Osteoblast (primary cell): ENCODE measurements around the gene ILF3. TPM values are rescaled to one million over a fixed set of nuclear protein-coding genes. Genes with fewer than 3 reads are reported as not detected.

Source experiments
- DNase-seq: peaks from one replicate; pipeline ENCODE4 v3.0.0; 2011; ENCODE audit warnings: low spot score, mixed read lengths; ENCODE audit not compliant: insufficient read length; ENCODE audit errors: missing footprints
- H2AFZ ChIP-seq: 2 replicates; pipeline ENCODE4 v1.6.0; 2011; ENCODE audit warnings: mild to moderate bottlenecking, low read length
- H3K27ac ChIP-seq: 2 replicates; pipeline ENCODE4 v1.5.1; 2011; ENCODE audit warnings: mild to moderate bottlenecking, low read depth, low read length, moderate library complexity
- H3K27me3 ChIP-seq: 2 replicates; pipeline ENCODE4 v1.6.0; 2012; ENCODE audit warnings: mild to moderate bottlenecking, control low read depth, inconsistent platforms, low read length, moderate library complexity; ENCODE audit not compliant: insufficient read depth
- H3K36me3 ChIP-seq: 2 replicates; pipeline ENCODE4 v1.5.1; 2011; ENCODE audit warnings: mild to moderate bottlenecking, low read length, control low read depth, moderate library complexity; ENCODE audit not compliant: insufficient read depth
- H3K4me1 ChIP-seq: 2 replicates; pipeline ENCODE4 v1.5.1; 2011; ENCODE audit warnings: mild to moderate bottlenecking, low read length, control low read depth, moderate library complexity; ENCODE audit not compliant: insufficient read depth
- H3K4me2 ChIP-seq: 2 replicates; pipeline ENCODE4 v1.6.0; 2011; ENCODE audit warnings: mild to moderate bottlenecking, low read length; ENCODE audit not compliant: insufficient read depth
- H3K4me3 ChIP-seq: fragments of 200-600 bp; sonication (generic); 3 replicates; pipeline ENCODE4 v1.5.1; 2012; ENCODE audit warnings: mild to moderate bottlenecking, low read length, inconsistent platforms; ENCODE audit not compliant: insufficient read depth
- H3K79me2 ChIP-seq: 2 replicates; pipeline ENCODE4 v1.6.0; 2012; ENCODE audit warnings: mild to moderate bottlenecking, low read length, control low read depth, inconsistent platforms; ENCODE audit not compliant: insufficient read depth
- H3K9me3 ChIP-seq: 2 replicates; pipeline ENCODE4 v1.5.1; 2011; ENCODE audit warnings: low read depth, low read length, control low read depth
- H4K20me1 ChIP-seq: 2 replicates; pipeline ENCODE4 v1.6.0; 2012; ENCODE audit warnings: mild to moderate bottlenecking, low read length, control low read depth; ENCODE audit not compliant: insufficient read depth
- total RNA-seq: library from RNA; depleted of rRNA; stranded (reverse); fragments of >200 nt; gene quantifications from 2 replicates; pipeline ENCODE4 v1.2.3, GENCODE V29; 2012
- TF ChIP-seq, protein P1 (sequence below): IDR thresholded peaks from 2 replicates; pipeline ENCODE4 v1.5.1; 2011; ENCODE audit warnings: mild to moderate bottlenecking, low read depth, low read length, moderate library complexity; ENCODE audit errors: extremely low read depth

Gene ILF3
- total RNA-seq, 1 donor: 107 TPM

DNA sequence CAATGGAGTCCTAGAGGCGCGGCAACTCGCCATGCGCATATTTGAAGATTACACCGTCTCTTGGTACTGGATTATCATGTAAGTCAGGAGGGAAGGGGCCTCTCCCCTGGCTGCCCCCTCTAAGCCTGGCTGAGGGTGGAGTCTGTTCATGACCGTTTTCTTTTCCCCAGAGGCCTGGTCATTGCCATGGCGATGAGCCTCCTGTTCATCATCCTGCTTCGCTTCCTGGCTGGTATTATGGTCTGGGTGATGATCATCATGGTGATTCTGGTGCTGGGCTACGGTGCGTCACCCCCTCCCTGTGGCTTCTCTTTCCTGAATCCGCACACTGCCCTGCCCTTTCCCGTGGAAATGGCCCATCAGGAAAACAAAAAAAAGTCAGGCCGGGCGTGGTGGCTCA is 22.3 kb upstream of the ILF3 start:
- Histone ChIP-seq H2AFZ (no peak overlapping the region), H3K4me3 (no peak overlapping the region), H3K36me3 (peaks cover 53% of the 10 kb centered on the region), H3K4me2 (no peak overlapping the region), H3K4me1 (no peaks in the 10 kb centered on the region), H3K27me3 (no peaks in the 10 kb centered on the region), H3K9me3 (no peaks in the 10 kb centered on the region), H3K79me2 (no peaks in the 10 kb centered on the region), H4K20me1 (peaks cover 2% of the 10 kb centered on the region), H3K27ac (no peak overlapping the region)
- TF ChIP-seq, protein P1, sequence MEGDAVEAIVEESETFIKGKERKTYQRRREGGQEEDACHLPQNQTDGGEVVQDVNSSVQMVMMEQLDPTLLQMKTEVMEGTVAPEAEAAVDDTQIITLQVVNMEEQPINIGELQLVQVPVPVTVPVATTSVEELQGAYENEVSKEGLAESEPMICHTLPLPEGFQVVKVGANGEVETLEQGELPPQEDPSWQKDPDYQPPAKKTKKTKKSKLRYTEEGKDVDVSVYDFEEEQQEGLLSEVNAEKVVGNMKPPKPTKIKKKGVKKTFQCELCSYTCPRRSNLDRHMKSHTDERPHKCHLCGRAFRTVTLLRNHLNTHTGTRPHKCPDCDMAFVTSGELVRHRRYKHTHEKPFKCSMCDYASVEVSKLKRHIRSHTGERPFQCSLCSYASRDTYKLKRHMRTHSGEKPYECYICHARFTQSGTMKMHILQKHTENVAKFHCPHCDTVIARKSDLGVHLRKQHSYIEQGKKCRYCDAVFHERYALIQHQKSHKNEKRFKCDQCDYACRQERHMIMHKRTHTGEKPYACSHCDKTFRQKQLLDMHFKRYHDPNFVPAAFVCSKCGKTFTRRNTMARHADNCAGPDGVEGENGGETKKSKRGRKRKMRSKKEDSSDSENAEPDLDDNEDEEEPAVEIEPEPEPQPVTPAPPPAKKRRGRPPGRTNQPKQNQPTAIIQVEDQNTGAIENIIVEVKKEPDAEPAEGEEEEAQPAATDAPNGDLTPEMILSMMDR: no peak
- no peak for DNase-seq

DNA sequence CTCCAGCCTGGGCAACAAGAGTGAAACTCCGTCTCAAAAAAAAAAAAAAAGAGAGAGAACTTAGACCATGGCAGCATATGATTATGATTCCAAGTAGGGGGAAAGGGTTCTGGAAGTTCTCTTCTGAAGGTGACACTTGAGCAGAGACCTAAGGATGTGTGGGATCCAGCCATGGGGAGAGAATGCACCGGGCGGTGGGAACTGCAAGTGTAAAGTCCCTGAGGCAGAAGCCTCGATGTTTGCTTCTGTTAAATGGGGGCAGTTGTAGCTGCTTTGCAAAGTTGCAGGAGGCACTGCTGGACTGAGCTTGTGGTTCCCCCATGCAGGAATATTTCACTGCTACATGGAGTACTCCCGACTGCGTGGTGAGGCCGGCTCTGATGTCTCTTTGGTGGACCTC is 19.7 kb upstream of the ILF3 start:
- Histone ChIP-seq H3K9me3 (no peaks in the 10 kb centered on the region), H4K20me1 (peaks cover 2% of the 10 kb centered on the region), H3K79me2 (no peaks in the 10 kb centered on the region), H3K27me3 (no peaks in the 10 kb centered on the region), H3K27ac (no peak overlapping the region), H3K4me3 (no peak overlapping the region), H2AFZ (no peak overlapping the region), H3K4me1 (no peaks in the 10 kb centered on the region), H3K4me2 (no peak overlapping the region), H3K36me3 (peaks cover 59% of the 10 kb centered on the region)
- TF ChIP-seq, protein P1: no peak
- DNase-seq: peak; percentile 58

DNA sequence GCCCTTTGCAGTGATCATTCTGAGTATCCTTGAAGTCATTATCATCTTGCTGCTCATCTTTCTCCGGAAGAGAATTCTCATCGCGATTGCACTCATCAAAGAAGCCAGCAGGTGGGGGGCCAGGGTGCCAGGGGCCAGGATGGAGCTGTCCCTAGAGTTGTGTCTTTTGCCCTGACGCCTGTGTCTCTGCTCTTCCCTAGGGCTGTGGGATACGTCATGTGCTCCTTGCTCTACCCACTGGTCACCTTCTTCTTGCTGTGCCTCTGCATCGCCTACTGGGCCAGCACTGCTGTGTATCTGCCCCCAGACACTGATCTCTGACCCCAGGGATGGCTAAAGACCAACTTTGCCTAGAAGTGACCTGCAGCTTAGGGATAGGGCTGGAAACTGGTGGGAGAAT is 19.2 kb upstream of the ILF3 start:
- no peak overlapping the region for H3K4me3 ChIP-seq
- no peaks in the 10 kb centered on the region for H3K9me3 ChIP-seq
- no peak for DNase-seq
- H3K27ac ChIP-seq: no peak overlapping the region
- TF ChIP-seq, protein P1: no peak
- H2AFZ ChIP-seq: no peak overlapping the region
- H3K36me3 ChIP-seq: peaks cover 63% of the 10 kb centered on the region
- no peaks in the 10 kb centered on the region for H3K27me3 ChIP-seq
- H3K79me2 ChIP-seq: no peaks in the 10 kb centered on the region
- no peak overlapping the region for H3K4me2 ChIP-seq
- H4K20me1 ChIP-seq: peaks cover 2% of the 10 kb centered on the region
- no peaks in the 10 kb centered on the region for H3K4me1 ChIP-seq

DNA sequence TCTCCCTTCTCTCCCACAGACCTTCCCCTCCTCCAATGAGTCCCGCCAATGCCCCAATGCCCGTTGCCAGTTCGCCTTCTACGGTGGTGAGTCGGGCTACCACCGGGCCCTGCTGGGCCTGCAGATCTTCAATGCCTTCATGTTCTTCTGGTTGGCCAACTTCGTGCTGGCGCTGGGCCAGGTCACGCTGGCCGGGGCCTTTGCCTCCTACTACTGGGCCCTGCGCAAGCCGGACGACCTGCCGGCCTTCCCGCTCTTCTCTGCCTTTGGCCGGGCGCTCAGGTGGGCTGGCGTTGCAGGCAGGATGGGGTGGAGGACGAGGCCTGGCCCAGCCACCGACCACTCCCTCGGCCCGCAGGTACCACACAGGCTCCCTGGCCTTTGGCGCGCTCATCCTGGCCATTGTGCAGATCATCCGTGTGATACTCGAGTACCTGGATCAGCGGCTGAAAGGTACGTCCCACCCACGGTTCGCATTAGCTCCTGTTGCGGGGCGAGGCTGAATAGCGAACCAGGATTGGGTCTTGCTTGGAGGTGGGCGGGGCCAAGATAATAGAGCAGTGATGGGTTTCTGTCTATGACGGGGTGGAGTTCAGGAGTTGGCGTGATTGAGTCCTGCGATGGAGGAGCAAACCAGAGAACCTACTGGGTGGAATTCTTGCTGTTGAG is 17.7 kb upstream of the ILF3 start:
- Histone ChIP-seq H3K4me3 (no peak overlapping the region), H4K20me1 (peaks cover 2% of the 10 kb centered on the region), H3K79me2 (no peaks in the 10 kb centered on the region), H3K4me2 (no peak overlapping the region), H3K27me3 (no peaks in the 10 kb centered on the region), H3K36me3 (peaks cover 66% of the 10 kb centered on the region), H3K4me1 (no peaks in the 10 kb centered on the region), H3K27ac (no peak overlapping the region), H3K9me3 (no peaks in the 10 kb centered on the region), H2AFZ (no peak overlapping the region)
- TF ChIP-seq, protein P1: no peak
- DNase-seq: peak; percentile 49
